WTC11 (cell line): Measurements from ENCODE around the gene ACAT2. TPM values are rescaled to one million over a fixed set of nuclear protein-coding genes. Genes with fewer than 3 reads are reported as not detected.

Source experiments
- ATAC-seq: fragments of 200-7000 bp; cut with Tn5 transposase; 2 replicates; pipeline ENCODE4 v1.10.0; 2021; ENCODE audit warnings: mild to moderate bottlenecking, moderate library complexity
- CTCF ChIA-PET: fragments of 300-600 bp; sonication (Branson Sonifier 250); formaldehyde crosslinking; loops from one replicate; lab custom pipeline; 2021; ENCODE audit warnings: antibody characterized with exemption; lab: Charles Lee
- POLR2A ChIA-PET: fragments of 350-600 bp; sonication (Branson Sonifier 250); formaldehyde crosslinking; loops from one replicate; lab custom pipeline; 2021; ENCODE audit warnings: antibody characterized with exemption; lab: Charles Lee
- DNase-seq: peaks from one replicate; pipeline ENCODE4 v3.0.0; 2021; ENCODE audit warnings: low spot score
- H3K27ac Mint-ChIP-seq: 2 replicates; pipeline ENCODE4 v1.8.0; 2021; ENCODE audit warnings: mixed read lengths
- H3K27me3 Mint-ChIP-seq: 2 replicates; pipeline ENCODE4 v1.8.0; 2021; ENCODE audit warnings: low read depth, mild to moderate bottlenecking, moderate library complexity, mixed read lengths
- H3K36me3 Mint-ChIP-seq: 2 replicates; pipeline ENCODE4 v1.8.0; 2021; ENCODE audit warnings: mixed read lengths
- H3K4me1 Mint-ChIP-seq: 2 replicates; pipeline ENCODE4 v1.8.0; 2022; ENCODE audit warnings: mixed read lengths
- H3K4me3 Mint-ChIP-seq: 2 replicates; pipeline ENCODE4 v1.8.0; 2021; ENCODE audit warnings: mild to moderate bottlenecking, moderate library complexity, mixed read lengths
- H3K9me3 Mint-ChIP-seq: 2 replicates; pipeline ENCODE4 v1.8.0; 2021; ENCODE audit warnings: mixed read lengths
- CREB1 ChIP-seq: sonication (generic); formaldehyde crosslinking; IDR thresholded peaks from 2 replicates; pipeline ENCODE4 v1.8.0; 2023; ENCODE audit warnings: mild to moderate bottlenecking, missing genetic modification reagents
- CREM ChIP-seq: sonication (generic); formaldehyde crosslinking; IDR thresholded peaks from 2 replicates; pipeline ENCODE4 v1.8.1; 2022; ENCODE audit warnings: mild to moderate bottlenecking, missing genetic modification reagents, moderate library complexity
- EMX1 ChIP-seq: fragments of 250-450 bp; sonication (Bioruptor Pico); IDR thresholded peaks from 2 replicates; pipeline ENCODE4 v1.8.0; 2021; ENCODE audit warnings: mild to moderate bottlenecking
- HMGA2 ChIP-seq: fragments of 250-450 bp; sonication (Bioruptor Pico); IDR thresholded peaks from 2 replicates; pipeline ENCODE4 v1.4.0; 2021; ENCODE audit warnings: mild to moderate bottlenecking, moderate library complexity
- JAZF1 ChIP-seq: fragments of 250-450 bp; sonication (Bioruptor Pico); IDR thresholded peaks from 2 replicates; pipeline ENCODE4 v1.9.0; 2021; ENCODE audit warnings: moderate library complexity, mild to moderate bottlenecking, inconsistent platforms
- NFE2L1 ChIP-seq: sonication (generic); formaldehyde crosslinking; IDR thresholded peaks from 2 replicates; pipeline ENCODE4 v1.8.1; 2023; ENCODE audit warnings: missing genetic modification reagents
- NR1H2 ChIP-seq: sonication (generic); formaldehyde crosslinking; IDR thresholded peaks from 2 replicates; pipeline ENCODE4 v1.9.0; 2021; ENCODE audit warnings: mild to moderate bottlenecking, moderate library complexity, missing genetic modification reagents
- TEAD1 ChIP-seq: sonication (generic); formaldehyde crosslinking; IDR thresholded peaks from 2 replicates; pipeline ENCODE4 v1.8.0; 2022; ENCODE audit warnings: mild to moderate bottlenecking, missing genetic modification reagents
- TP53 ChIP-seq: sonication (generic); formaldehyde crosslinking; IDR thresholded peaks from 2 replicates; pipeline ENCODE4 v1.8.1; 2023; ENCODE audit warnings: mild to moderate bottlenecking, missing genetic modification reagents
- ZNF263 ChIP-seq: sonication (generic); formaldehyde crosslinking; IDR thresholded peaks from 2 replicates; pipeline ENCODE4 v1.8.1; 2022; ENCODE audit warnings: low read depth, mild to moderate bottlenecking, moderate library complexity, missing genetic modification reagents
- ZNF416 ChIP-seq: fragments of 250-450 bp; sonication (Bioruptor Pico); IDR thresholded peaks from 2 replicates; pipeline ENCODE4 v1.9.0; 2021; ENCODE audit warnings: mild to moderate bottlenecking, inconsistent platforms
- total RNA-seq: library from RNA; stranded (reverse); gene quantifications from 3 replicates; pipeline ENCODE4 v1.2.3, GENCODE V29; 2021
- TF ChIP-seq, protein P1 (sequence below): sonication (generic); formaldehyde crosslinking; IDR thresholded peaks from 2 replicates; pipeline ENCODE4 v1.8.0; 2023; ENCODE audit warnings: missing genetic modification reagents, mild to moderate bottlenecking, borderline replicate concordance
- TF ChIP-seq, protein P2 (sequence below): fragments of 250-450 bp; sonication (Bioruptor Pico); IDR thresholded peaks from 2 replicates; pipeline ENCODE4 v1.9.0; 2021; ENCODE audit warnings: mild to moderate bottlenecking
- TF ChIP-seq, protein P3 (sequence below): sonication (generic); formaldehyde crosslinking; conservative IDR thresholded peaks from 2 replicates; pipeline ENCODE4 v1.8.1; 2022; ENCODE audit warnings: mild to moderate bottlenecking, missing genetic modification reagents
- TF ChIP-seq, protein P4 (sequence below): sonication (generic); formaldehyde crosslinking; IDR thresholded peaks from 2 replicates; pipeline ENCODE4 v1.8.1; 2022; ENCODE audit warnings: low read depth, mild to moderate bottlenecking, moderate library complexity, missing genetic modification reagents, borderline replicate concordance
- TF ChIP-seq, protein P5 (sequence below): fragments of 250-450 bp; sonication (Bioruptor Pico); IDR thresholded peaks from 2 replicates; pipeline ENCODE4 v2.1.2; 2022; ENCODE audit warnings: mild to moderate bottlenecking, moderate library complexity
- TF ChIP-seq, protein P6 (sequence below): fragments of 200-600 bp; IDR thresholded peaks from 2 replicates; pipeline ENCODE4 v1.8.0; 2022; ENCODE audit warnings: antibody characterized with exemption
- TF ChIP-seq, protein P7 (sequence below): sonication (generic); formaldehyde crosslinking; IDR thresholded peaks from 2 replicates; pipeline ENCODE4 v1.8.1; 2022; ENCODE audit warnings: mild to moderate bottlenecking, missing genetic modification reagents, moderate library complexity, borderline replicate concordance
- TF ChIP-seq, protein P8 (sequence below): fragments of 250-450 bp; sonication (Bioruptor Pico); IDR thresholded peaks from 2 replicates; pipeline ENCODE4 v1.9.0; 2021; ENCODE audit warnings: mild to moderate bottlenecking, borderline replicate concordance

ACAT2 gene
- total RNA-seq, 1 experiment from 2014 or later: 138 TPM

DNA sequence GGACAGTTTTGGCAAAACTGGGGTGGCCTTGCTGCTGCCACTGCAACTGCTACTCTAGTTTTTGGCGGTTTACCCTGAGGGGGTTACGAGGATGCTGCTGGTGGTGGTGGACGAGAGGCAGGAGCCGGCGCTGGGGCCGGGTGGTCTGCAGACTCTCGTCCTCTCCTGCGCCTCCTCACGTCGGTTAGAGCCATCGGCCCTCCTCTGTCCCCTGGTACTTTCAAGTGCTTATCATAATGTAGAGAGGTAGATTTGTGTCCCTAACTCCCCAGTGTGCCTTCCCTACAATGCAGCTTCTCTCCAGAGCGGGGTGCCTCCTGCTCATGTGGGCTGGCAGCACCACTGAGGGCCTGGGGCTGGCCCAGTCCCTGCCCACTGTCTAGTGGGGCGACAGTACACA, 64.2 kb downstream of the ACAT2 start (continued):
- TF ChIP-seq, protein P1, sequence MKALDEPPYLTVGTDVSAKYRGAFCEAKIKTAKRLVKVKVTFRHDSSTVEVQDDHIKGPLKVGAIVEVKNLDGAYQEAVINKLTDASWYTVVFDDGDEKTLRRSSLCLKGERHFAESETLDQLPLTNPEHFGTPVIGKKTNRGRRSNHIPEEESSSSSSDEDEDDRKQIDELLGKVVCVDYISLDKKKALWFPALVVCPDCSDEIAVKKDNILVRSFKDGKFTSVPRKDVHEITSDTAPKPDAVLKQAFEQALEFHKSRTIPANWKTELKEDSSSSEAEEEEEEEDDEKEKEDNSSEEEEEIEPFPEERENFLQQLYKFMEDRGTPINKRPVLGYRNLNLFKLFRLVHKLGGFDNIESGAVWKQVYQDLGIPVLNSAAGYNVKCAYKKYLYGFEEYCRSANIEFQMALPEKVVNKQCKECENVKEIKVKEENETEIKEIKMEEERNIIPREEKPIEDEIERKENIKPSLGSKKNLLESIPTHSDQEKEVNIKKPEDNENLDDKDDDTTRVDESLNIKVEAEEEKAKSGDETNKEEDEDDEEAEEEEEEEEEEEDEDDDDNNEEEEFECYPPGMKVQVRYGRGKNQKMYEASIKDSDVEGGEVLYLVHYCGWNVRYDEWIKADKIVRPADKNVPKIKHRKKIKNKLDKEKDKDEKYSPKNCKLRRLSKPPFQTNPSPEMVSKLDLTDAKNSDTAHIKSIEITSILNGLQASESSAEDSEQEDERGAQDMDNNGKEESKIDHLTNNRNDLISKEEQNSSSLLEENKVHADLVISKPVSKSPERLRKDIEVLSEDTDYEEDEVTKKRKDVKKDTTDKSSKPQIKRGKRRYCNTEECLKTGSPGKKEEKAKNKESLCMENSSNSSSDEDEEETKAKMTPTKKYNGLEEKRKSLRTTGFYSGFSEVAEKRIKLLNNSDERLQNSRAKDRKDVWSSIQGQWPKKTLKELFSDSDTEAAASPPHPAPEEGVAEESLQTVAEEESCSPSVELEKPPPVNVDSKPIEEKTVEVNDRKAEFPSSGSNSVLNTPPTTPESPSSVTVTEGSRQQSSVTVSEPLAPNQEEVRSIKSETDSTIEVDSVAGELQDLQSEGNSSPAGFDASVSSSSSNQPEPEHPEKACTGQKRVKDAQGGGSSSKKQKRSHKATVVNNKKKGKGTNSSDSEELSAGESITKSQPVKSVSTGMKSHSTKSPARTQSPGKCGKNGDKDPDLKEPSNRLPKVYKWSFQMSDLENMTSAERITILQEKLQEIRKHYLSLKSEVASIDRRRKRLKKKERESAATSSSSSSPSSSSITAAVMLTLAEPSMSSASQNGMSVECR: no peak
- TF ChIP-seq, protein P2, sequence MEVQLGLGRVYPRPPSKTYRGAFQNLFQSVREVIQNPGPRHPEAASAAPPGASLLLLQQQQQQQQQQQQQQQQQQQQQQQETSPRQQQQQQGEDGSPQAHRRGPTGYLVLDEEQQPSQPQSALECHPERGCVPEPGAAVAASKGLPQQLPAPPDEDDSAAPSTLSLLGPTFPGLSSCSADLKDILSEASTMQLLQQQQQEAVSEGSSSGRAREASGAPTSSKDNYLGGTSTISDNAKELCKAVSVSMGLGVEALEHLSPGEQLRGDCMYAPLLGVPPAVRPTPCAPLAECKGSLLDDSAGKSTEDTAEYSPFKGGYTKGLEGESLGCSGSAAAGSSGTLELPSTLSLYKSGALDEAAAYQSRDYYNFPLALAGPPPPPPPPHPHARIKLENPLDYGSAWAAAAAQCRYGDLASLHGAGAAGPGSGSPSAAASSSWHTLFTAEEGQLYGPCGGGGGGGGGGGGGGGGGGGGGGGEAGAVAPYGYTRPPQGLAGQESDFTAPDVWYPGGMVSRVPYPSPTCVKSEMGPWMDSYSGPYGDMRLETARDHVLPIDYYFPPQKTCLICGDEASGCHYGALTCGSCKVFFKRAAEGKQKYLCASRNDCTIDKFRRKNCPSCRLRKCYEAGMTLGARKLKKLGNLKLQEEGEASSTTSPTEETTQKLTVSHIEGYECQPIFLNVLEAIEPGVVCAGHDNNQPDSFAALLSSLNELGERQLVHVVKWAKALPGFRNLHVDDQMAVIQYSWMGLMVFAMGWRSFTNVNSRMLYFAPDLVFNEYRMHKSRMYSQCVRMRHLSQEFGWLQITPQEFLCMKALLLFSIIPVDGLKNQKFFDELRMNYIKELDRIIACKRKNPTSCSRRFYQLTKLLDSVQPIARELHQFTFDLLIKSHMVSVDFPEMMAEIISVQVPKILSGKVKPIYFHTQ (CRISPR knock-in tag): no peak
- TF ChIP-seq ZNF263 (no peak), EMX1 (no peak), NR1H2 (CRISPR knock-in tag) (no peak)

DNA sequence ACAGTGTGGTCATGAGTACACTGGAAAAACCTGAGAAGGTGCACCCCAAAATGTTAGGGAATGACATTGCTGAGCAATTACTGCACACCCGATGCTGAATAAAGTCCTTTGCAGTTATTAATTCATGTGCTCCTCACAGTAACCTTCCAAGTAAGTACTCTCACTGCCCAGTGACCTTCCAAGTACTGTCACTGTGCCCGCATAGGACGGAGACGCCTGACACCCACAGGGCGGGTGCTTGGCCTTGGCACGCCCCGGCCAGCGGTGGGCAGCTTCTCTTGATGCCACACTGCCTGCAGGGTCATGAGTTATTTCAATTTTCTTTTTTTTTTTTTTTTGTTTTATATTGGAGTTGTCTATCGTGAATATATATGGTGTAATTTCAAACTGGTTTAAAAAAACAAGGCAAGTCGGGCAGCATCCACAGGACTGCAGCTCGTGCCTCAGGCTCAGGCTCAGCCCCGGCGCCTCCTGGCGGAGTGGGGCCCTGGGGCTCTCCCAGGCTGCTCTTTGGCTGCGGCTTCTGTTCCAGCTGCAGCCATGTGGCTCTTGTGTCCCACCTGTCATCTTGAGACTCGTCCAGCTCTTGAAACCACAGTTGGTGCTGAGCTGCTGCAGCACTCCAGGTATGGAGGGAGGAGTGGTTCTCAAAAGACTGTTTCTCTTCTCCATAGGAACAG, 65.3 kb downstream of the ACAT2 start:
- H3K4me3 Mint-ChIP-seq: no peak overlapping the region
- ChIA-PET POLR2A (no interaction called here), CTCF (interaction anchor here (0.7 kb wide), 1 partner anchor 205 kb away, joined by 4 read pairs; no protein-coding TSS in a partner anchor)
- no peak for DNase-seq
- ATAC-seq: no peak
- no peak overlapping the region for H3K27ac Mint-ChIP-seq
- no peaks in the 10 kb centered on the region for H3K27me3 Mint-ChIP-seq
- H3K4me1 Mint-ChIP-seq: peaks cover 55% of the 10 kb centered on the region
- H3K9me3 Mint-ChIP-seq: peaks cover 9% of the 10 kb centered on the region
- TF ChIP-seq, protein P3, sequence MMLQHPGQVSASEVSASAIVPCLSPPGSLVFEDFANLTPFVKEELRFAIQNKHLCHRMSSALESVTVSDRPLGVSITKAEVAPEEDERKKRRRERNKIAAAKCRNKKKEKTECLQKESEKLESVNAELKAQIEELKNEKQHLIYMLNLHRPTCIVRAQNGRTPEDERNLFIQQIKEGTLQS (CRISPR knock-in tag): no peak
- TF ChIP-seq CREM (CRISPR knock-in tag) (no peak), JAZF1 (CRISPR knock-in tag) (no peak), HMGA2 (CRISPR knock-in tag) (no peak), TP53 (no peak), CREB1 (CRISPR knock-in tag) (no peak), TEAD1 (CRISPR knock-in tag) (no peak), ZNF416 (no peak), NFE2L1 (CRISPR knock-in tag) (no peak)
- TF ChIP-seq, protein P4, sequence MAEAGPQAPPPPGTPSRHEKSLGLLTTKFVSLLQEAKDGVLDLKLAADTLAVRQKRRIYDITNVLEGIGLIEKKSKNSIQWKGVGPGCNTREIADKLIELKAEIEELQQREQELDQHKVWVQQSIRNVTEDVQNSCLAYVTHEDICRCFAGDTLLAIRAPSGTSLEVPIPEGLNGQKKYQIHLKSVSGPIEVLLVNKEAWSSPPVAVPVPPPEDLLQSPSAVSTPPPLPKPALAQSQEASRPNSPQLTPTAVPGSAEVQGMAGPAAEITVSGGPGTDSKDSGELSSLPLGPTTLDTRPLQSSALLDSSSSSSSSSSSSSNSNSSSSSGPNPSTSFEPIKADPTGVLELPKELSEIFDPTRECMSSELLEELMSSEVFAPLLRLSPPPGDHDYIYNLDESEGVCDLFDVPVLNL (CRISPR knock-in tag): no peak
- TF ChIP-seq, protein P5, sequence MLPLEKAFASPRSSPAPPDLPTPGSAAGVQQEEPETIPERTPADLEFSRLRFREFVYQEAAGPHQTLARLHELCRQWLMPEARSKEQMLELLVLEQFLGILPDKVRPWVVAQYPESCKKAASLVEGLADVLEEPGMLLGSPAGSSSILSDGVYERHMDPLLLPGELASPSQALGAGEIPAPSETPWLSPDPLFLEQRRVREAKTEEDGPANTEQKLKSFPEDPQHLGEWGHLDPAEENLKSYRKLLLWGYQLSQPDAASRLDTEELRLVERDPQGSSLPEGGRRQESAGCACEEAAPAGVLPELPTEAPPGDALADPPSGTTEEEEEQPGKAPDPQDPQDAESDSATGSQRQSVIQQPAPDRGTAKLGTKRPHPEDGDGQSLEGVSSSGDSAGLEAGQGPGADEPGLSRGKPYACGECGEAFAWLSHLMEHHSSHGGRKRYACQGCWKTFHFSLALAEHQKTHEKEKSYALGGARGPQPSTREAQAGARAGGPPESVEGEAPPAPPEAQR (CRISPR knock-in tag): no peak
- TF ChIP-seq, protein P6, sequence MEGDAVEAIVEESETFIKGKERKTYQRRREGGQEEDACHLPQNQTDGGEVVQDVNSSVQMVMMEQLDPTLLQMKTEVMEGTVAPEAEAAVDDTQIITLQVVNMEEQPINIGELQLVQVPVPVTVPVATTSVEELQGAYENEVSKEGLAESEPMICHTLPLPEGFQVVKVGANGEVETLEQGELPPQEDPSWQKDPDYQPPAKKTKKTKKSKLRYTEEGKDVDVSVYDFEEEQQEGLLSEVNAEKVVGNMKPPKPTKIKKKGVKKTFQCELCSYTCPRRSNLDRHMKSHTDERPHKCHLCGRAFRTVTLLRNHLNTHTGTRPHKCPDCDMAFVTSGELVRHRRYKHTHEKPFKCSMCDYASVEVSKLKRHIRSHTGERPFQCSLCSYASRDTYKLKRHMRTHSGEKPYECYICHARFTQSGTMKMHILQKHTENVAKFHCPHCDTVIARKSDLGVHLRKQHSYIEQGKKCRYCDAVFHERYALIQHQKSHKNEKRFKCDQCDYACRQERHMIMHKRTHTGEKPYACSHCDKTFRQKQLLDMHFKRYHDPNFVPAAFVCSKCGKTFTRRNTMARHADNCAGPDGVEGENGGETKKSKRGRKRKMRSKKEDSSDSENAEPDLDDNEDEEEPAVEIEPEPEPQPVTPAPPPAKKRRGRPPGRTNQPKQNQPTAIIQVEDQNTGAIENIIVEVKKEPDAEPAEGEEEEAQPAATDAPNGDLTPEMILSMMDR: no peak
- TF ChIP-seq, protein P7, sequence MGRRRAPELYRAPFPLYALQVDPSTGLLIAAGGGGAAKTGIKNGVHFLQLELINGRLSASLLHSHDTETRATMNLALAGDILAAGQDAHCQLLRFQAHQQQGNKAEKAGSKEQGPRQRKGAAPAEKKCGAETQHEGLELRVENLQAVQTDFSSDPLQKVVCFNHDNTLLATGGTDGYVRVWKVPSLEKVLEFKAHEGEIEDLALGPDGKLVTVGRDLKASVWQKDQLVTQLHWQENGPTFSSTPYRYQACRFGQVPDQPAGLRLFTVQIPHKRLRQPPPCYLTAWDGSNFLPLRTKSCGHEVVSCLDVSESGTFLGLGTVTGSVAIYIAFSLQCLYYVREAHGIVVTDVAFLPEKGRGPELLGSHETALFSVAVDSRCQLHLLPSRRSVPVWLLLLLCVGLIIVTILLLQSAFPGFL (CRISPR knock-in tag): no peak
- TF ChIP-seq, protein P8, sequence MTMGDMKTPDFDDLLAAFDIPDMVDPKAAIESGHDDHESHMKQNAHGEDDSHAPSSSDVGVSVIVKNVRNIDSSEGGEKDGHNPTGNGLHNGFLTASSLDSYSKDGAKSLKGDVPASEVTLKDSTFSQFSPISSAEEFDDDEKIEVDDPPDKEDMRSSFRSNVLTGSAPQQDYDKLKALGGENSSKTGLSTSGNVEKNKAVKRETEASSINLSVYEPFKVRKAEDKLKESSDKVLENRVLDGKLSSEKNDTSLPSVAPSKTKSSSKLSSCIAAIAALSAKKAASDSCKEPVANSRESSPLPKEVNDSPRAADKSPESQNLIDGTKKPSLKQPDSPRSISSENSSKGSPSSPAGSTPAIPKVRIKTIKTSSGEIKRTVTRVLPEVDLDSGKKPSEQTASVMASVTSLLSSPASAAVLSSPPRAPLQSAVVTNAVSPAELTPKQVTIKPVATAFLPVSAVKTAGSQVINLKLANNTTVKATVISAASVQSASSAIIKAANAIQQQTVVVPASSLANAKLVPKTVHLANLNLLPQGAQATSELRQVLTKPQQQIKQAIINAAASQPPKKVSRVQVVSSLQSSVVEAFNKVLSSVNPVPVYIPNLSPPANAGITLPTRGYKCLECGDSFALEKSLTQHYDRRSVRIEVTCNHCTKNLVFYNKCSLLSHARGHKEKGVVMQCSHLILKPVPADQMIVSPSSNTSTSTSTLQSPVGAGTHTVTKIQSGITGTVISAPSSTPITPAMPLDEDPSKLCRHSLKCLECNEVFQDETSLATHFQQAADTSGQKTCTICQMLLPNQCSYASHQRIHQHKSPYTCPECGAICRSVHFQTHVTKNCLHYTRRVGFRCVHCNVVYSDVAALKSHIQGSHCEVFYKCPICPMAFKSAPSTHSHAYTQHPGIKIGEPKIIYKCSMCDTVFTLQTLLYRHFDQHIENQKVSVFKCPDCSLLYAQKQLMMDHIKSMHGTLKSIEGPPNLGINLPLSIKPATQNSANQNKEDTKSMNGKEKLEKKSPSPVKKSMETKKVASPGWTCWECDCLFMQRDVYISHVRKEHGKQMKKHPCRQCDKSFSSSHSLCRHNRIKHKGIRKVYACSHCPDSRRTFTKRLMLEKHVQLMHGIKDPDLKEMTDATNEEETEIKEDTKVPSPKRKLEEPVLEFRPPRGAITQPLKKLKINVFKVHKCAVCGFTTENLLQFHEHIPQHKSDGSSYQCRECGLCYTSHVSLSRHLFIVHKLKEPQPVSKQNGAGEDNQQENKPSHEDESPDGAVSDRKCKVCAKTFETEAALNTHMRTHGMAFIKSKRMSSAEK (CRISPR knock-in tag): no peak
- peaks cover 10% of the 10 kb centered on the region for H3K36me3 Mint-ChIP-seq
